Epithelial cell of proximal tubule (primary cell): ENCODE data around the gene MTMR6. TPM values are rescaled to one million over a fixed set of nuclear protein-coding genes. Genes with fewer than 3 reads are reported as not detected.

Source experiments
- DNase-seq: peaks from one replicate; pipeline ENCODE4 v3.0.0-alpha.2; 2011; ENCODE audit warnings: low read depth
- H3K4me3 ChIP-seq: 2 replicates; pipeline ENCODE4 v1.5.1; 2011; ENCODE audit warnings: low read depth, mild to moderate bottlenecking, low read length
- total RNA-seq: library from RNA; depleted of rRNA; stranded (reverse); fragments of >200 nt; gene quantifications from 2 replicates; pipeline ENCODE4 v1.2.3, GENCODE V29; 2015
- TF ChIP-seq, protein P1 (sequence below): conservative IDR thresholded peaks from 2 replicates; pipeline ENCODE4 v1.5.1; 2012; ENCODE audit warnings: low read depth, mild to moderate bottlenecking, low read length

The MTMR6 gene
- total RNA-seq, 1 donor from 2014 or later: 21.7 TPM

DNA sequence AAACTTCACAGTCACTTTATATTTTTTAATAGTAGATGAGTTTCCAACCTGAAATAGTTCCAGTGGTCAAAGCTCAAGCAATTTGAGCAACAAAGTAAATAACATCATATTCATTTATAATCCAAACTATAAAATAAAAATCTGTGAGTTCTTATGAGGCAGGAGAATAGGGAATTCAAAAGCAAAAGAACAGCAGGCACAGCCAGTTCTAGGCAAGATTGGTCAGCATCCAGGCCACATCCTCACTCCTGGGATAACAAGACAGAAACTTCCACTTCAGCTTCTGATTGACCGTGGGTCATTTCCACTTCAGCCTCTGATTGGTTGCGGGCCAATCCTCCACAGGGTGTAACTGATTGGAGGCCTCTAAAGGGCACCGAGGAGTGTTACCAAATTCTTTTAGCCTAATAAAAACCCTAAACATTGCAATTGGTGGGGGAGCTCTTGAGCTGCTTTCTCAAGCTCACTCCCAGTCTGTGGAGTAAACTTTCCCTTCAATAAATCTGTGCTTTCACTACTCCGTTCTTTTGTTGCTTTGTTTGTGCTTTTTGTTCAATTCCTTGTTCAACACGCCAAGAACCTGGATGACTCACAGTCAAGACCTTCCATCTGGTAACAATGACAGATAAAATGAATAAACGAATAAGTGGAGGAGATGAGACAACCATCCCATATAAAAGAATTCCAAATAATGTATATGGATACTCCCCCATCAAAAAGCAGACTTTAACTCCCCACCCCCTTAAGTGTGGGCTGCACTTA, 72.6 kb downstream of the MTMR6 start:
- TF ChIP-seq, protein P1, sequence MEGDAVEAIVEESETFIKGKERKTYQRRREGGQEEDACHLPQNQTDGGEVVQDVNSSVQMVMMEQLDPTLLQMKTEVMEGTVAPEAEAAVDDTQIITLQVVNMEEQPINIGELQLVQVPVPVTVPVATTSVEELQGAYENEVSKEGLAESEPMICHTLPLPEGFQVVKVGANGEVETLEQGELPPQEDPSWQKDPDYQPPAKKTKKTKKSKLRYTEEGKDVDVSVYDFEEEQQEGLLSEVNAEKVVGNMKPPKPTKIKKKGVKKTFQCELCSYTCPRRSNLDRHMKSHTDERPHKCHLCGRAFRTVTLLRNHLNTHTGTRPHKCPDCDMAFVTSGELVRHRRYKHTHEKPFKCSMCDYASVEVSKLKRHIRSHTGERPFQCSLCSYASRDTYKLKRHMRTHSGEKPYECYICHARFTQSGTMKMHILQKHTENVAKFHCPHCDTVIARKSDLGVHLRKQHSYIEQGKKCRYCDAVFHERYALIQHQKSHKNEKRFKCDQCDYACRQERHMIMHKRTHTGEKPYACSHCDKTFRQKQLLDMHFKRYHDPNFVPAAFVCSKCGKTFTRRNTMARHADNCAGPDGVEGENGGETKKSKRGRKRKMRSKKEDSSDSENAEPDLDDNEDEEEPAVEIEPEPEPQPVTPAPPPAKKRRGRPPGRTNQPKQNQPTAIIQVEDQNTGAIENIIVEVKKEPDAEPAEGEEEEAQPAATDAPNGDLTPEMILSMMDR: peak; percentile 32
- no peak overlapping the region for H3K4me3 ChIP-seq
- peak; percentile 22 for DNase-seq

- TF ChIP-seq, protein P1: no peak
- no peak overlapping the region for H3K4me3 ChIP-seq
- no peak for DNase-seq
Measured at GRCh38 chr13:25213715-25214114, 73.6 kb downstream of the MTMR6 start.

- no peak for DNase-seq
- TF ChIP-seq, protein P1: no peak
- H3K4me3 ChIP-seq: no peak overlapping the region
Measured at GRCh38 chr13:25210842-25211569, 76.3 kb downstream of the MTMR6 start.

DNA sequence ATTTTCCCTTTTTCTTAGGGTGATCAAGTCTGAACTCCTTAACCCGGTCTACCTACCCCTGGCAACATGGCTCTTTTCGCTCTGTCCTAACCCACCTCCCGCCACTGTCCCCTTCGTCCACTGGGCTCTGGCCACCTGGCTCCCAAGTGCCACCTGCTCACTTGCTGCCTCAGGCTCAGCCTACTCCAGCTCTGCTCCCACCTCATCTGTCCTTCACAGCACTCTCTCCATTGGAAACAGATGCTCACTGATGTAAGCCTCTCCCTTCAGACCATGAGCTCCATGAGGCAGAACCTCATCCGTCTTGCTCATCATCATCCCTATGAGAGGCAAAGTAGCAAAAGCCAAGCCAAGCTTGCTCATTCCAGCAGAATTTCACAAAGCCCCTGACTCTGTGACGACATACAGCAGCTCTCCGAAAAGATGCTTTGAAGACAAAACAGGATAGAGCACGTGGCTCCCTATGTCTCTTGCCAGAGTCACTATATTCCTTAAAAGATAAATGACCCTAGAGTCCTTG, 79.9 kb downstream of the MTMR6 start:
- no peak for DNase-seq
- TF ChIP-seq, protein P1: no peak

GRCh38 chr13:25204863-25205262, 82.4 kb downstream of the MTMR6 start:
- no peak for DNase-seq
- H3K4me3 ChIP-seq: no peak overlapping the region
- TF ChIP-seq, protein P1: no peak

More for the DNA sequence above, 79.9 kb downstream of the MTMR6 start:
- H3K4me3 ChIP-seq: no peak overlapping the region

DNA sequence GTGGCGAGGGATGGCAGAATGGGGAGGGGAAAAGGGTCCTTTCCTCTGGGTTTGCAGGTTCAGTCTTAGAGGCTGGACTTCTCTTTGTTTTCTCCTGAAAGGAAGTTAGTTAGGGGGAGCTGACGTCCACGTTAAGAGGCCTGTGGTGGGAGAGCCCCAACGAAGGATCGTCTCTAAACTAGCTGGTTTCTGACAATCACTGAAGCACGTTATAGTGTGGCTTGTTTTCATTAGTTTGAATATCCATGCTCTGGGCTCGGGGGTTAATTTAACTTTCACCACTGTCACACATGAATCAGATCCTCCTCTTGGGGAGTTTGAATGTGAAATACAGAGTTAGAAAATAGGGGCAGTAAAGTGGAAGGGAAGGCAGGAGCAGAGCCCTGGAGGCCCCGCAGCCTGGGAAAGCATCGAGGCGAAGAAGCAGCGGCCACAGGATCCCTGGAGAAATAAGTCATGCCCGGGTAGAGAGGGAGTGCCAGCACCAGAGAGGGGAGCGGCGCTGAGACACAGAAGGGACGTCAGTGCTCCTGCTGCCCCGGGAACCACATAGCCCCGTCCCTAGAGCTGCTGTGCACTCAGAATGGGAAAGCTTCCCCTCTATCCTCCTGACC, 84.1 kb downstream of the MTMR6 start:
- H3K4me3 ChIP-seq: no peak overlapping the region
- DNase-seq: no peak
- TF ChIP-seq, protein P1: no peak
